Neuronal stem cell (in vitro differentiated cells): Measurements from ENCODE around the gene TFEB.
A peak's percentile ranks its signal among the peaks of the same experiment; 100 is the strongest.

Experiments
- DNase-seq: peaks from one replicate; pipeline ENCODE4 v3.0.0-alpha.2; 2013; ENCODE audit warnings: low spot score
- H2AFZ ChIP-seq: one replicate; pipeline ENCODE4 v1.6.1; 2013; ENCODE audit warnings: mild to moderate bottlenecking, low read length, inconsistent platforms
- H2AK5ac ChIP-seq: 2 replicates; pipeline ENCODE4 v1.6.1; 2013; ENCODE audit warnings: low read depth, mild to moderate bottlenecking, inconsistent platforms, low read length, moderate library complexity, mixed read lengths
- H2BK120ac ChIP-seq: 2 replicates; pipeline ENCODE4 v1.6.1; 2013; ENCODE audit warnings: low read depth, mild to moderate bottlenecking, inconsistent platforms, low read length, moderate library complexity, mixed read lengths
- H2BK12ac ChIP-seq: one replicate; pipeline ENCODE4 v1.6.1; 2013; ENCODE audit warnings: low read length, inconsistent platforms
- H2BK15ac ChIP-seq: 2 replicates; pipeline ENCODE4 v1.6.1; 2013; ENCODE audit warnings: mild to moderate bottlenecking, low read length, inconsistent platforms, mixed read lengths
- H2BK5ac ChIP-seq: one replicate; pipeline ENCODE4 v1.6.1; 2013; ENCODE audit warnings: inconsistent platforms, mild to moderate bottlenecking, low read length, moderate library complexity
- H3K14ac ChIP-seq: one replicate; pipeline ENCODE4 v1.6.1; 2013; ENCODE audit warnings: low read length, inconsistent platforms
- H3K18ac ChIP-seq: 2 replicates; pipeline ENCODE4 v1.6.1; 2013; ENCODE audit warnings: low read length, inconsistent platforms
- H3K23ac ChIP-seq: 2 replicates; pipeline ENCODE4 v1.6.1; 2013; ENCODE audit warnings: low read depth, mild to moderate bottlenecking, mixed read lengths, low read length, inconsistent platforms; ENCODE audit not compliant: poor library complexity
- H3K27ac ChIP-seq: replicated peaks from 3 replicates; pipeline ENCODE4 v1.5.1; 2013; ENCODE audit warnings: low read length, inconsistent platforms
- H3K27me3 ChIP-seq, 3 experiments: 2 replicates each; pipeline ENCODE4 v1.6.1; 2013; ENCODE audit warnings: low read length in 3 of 3, mild to moderate bottlenecking in 2 of 3, inconsistent platforms in 1 of 3, low read depth in 1 of 3, mixed read lengths in 1 of 3, moderate library complexity in 1 of 3; ENCODE audit not compliant: control insufficient read depth in 3 of 3, insufficient read depth in 3 of 3
- H3K36me3 ChIP-seq, 2 donors: replicated peaks in 1 of 2; 2 replicates each; pipeline ENCODE4 v1.6.1; 2013; ENCODE audit warnings: low read length in 2 of 2; ENCODE audit not compliant: control insufficient read depth in 2 of 2, insufficient read depth in 2 of 2
- H3K4ac ChIP-seq: 2 replicates; pipeline ENCODE4 v1.6.1; 2013; ENCODE audit warnings: inconsistent platforms, mild to moderate bottlenecking, low read length, moderate library complexity
- H3K4me1 ChIP-seq, 2 donors: 1 replicate in 1 of 2; 2 replicates in 1 of 2; pipeline ENCODE4 v1.6.1; 2013; ENCODE audit warnings: low read length in 2 of 2, low read depth in 1 of 2; ENCODE audit not compliant: control insufficient read depth in 2 of 2, insufficient read depth in 1 of 2
- H3K4me2 ChIP-seq: one replicate; pipeline ENCODE4 v1.6.1; 2013; ENCODE audit warnings: mild to moderate bottlenecking, low read length, inconsistent platforms; ENCODE audit not compliant: insufficient read depth, poor library complexity, severe bottlenecking
- H3K4me3 ChIP-seq, 2 donors: 2 replicates each; pipeline ENCODE4 v1.5.1; 2013; ENCODE audit warnings: low read length in 2 of 2, mild to moderate bottlenecking in 2 of 2, inconsistent platforms in 1 of 2, moderate library complexity in 1 of 2
- H3K79me1 ChIP-seq: one replicate; pipeline ENCODE4 v1.6.1; 2013; ENCODE audit warnings: low read depth, mild to moderate bottlenecking, inconsistent platforms, low read length, moderate library complexity
- H3K9ac ChIP-seq: one replicate; pipeline ENCODE4 v1.6.1; 2013; ENCODE audit warnings: mild to moderate bottlenecking, low read depth, low read length, inconsistent platforms; ENCODE audit not compliant: poor library complexity
- H3K9me3 ChIP-seq, 2 donors: replicated peaks in 1 of 2; 2 replicates each; pipeline versions ENCODE3 to v1.6.1; 2013; ENCODE audit warnings: low read length in 2 of 2, mild to moderate bottlenecking in 2 of 2, inconsistent platforms in 1 of 2, low read depth in 1 of 2, mixed read lengths in 1 of 2, moderate library complexity in 1 of 2; ENCODE audit not compliant: control insufficient read depth in 2 of 2, insufficient read depth in 1 of 2
- H4K8ac ChIP-seq: one replicate; pipeline ENCODE4 v1.6.1; 2013; ENCODE audit warnings: low read depth, mild to moderate bottlenecking, inconsistent platforms, low read length, moderate library complexity
- H4K91ac ChIP-seq: one replicate; pipeline ENCODE4 v1.6.1; 2013; ENCODE audit warnings: low read length, low read depth, mild to moderate bottlenecking, inconsistent platforms; ENCODE audit not compliant: poor library complexity
- WGBS, 2 donors: extraction: QIAGEN DNeasy Blood & Tissue Kit; methylation state at CpG; one replicate each; pipeline ENCODE4 v1.1.7; 2013; ENCODE audit warnings: missing lambda C conversion rate in 2 of 2, mixed read lengths in 1 of 2; ENCODE audit not compliant: insufficient read length in 2 of 2, insufficient replicate concordance in 1 of 2; ENCODE audit errors: extremely low coverage in 2 of 2; 5-methylcytosine and 5-hydroxymethylcytosine counted together

The TFEB gene

DNA sequence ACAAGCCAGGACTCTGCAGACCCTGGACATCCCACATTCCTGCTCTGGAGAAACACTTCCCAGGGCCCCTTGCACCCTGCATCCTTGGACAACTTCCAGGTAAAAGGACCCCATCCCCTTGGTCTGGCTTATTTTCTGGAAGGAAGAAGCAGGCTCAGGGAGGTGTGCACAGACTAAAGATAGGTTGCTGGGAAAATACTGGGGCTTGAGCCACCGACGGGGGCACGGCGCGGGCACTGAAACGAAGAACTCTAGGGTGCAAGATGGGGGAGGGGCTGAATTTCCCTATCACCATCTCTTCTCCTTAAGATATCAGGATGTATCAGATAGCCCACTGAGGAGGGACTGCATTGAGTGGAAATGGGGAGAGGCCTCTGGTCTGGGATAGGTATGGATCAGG, 43.5 kb upstream of the TFEB start:
- no peaks in the 10 kb centered on the region for H3K27me3 ChIP-seq
- H3K9me3 ChIP-seq = no peaks in the 10 kb centered on the region
- peaks cover 6 to 12% of the 10 kb centered on the region in 2 donors for H3K4me1 ChIP-seq
- H3K79me1 ChIP-seq = no peaks in the 10 kb centered on the region
- H4K91ac ChIP-seq = no peak overlapping the region
- DNase-seq = no peak
- H3K23ac ChIP-seq = peak overlapping the region; percentile 25
- H2BK15ac ChIP-seq = no peak overlapping the region
- no CpG with 5 or more reads among the region's 6 CpGs for WGBS, 2 donors
- no peak overlapping the region for H2BK120ac ChIP-seq
- no peak overlapping the region for H3K27ac ChIP-seq
- H3K4ac ChIP-seq = no peak overlapping the region
- H2AFZ ChIP-seq = peak overlapping the region; percentile 96
- H3K18ac ChIP-seq = no peak overlapping the region
- no peak overlapping the region for H4K8ac ChIP-seq
- peak overlapping the region; percentile 52 for H3K4me2 ChIP-seq
- peak overlapping the region; percentile 58 to 87 for H3K4me3 ChIP-seq
- no peak overlapping the region for H2BK5ac ChIP-seq
- H3K9ac ChIP-seq = no peak overlapping the region
- no peak overlapping the region for H2AK5ac ChIP-seq
- H3K36me3 ChIP-seq = peaks cover 23 to 29% of the 10 kb centered on the region in 2 donors
- H3K14ac ChIP-seq = peak overlapping the region; percentile 60
- no peak overlapping the region for H2BK12ac ChIP-seq

DNA sequence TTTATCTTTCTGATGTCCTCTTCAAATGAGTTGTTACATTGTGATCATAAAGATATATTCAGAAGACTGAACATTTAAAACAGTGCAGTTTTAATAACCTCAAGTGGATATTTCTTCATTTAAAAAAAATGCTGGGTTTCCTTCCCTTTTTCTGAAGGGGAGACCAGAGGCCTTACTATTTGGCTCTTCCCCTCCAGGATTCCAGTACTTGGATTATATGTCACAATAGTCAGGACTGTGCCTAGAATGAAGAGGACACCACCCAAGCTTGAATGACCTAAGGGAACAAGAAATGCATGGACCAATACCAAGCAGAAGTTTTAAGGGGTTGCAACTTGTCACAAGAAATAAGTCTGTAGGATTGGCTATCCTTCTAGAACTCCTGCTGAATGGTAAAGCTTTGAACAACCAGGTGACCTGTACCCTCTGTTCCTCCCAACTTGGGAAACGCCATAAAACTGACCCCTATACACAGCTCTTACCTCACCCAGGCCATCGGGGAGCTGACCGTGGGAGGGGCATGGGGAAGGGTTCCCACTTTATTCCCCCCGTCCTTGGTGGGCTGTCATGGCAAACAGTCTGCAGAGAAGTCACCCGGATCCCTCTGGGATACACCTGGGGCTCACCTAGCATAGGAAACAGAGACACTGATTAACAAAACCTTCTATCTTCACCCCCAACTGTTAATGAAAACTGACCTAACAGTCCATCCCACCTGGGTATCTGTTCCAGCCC, 42.3 kb upstream of the TFEB start:
- Histone ChIP-seq H2AK5ac (no peak overlapping the region), H2BK5ac (no peak overlapping the region), H3K9ac (no peak overlapping the region), H3K4me3 (no peak overlapping the region), H3K4ac (no peak overlapping the region), H3K4me2 (no peak overlapping the region), H3K18ac (no peak overlapping the region), H2BK120ac (no peak overlapping the region), H2AFZ (no peak overlapping the region), H2BK15ac (no peak overlapping the region), H2BK12ac (no peak overlapping the region), H3K27me3 (no peaks in the 10 kb centered on the region), H3K9me3 (no peaks in the 10 kb centered on the region), H3K4me1 (peaks cover 6 to 12% of the 10 kb centered on the region in 2 donors), H3K79me1 (no peaks in the 10 kb centered on the region), H3K27ac (no peak overlapping the region), H4K8ac (no peak overlapping the region), H3K23ac (no peak overlapping the region), H4K91ac (no peak overlapping the region), H3K36me3 (peaks cover 25 to 31% of the 10 kb centered on the region in 2 donors), H3K14ac (no peak overlapping the region)
- no CpG with 5 or more reads among the region's 5 CpGs for WGBS, 2 donors
- no peak for DNase-seq

DNA sequence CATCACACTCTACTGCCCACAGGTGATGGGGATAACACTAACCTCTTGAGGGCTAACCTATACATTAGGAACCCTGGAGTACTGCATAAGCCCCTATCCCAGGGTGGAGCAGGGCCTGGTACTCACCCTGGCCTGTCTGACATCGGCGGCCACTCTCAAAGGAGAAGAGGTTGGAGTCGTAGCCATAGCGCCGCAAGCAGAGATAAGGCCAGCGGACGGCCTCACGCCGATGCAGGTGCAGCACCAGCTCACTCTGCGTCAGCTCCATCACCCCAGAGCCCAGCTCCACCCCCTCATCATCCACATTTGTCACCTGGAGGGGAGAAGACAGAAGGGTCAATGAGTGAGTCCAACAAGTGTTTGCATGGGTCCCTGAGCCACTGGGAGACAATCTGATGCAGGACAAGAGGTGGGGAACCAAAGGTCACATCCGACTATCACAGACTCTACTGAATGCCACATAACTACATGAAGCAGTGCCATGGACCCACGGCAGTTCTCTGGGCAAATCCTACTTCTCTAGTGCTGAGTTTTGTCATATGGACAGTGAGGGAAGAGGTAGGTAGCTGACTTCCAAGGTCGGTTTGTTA, 40.0 kb upstream of the TFEB start:
- no peak overlapping the region for H3K23ac ChIP-seq
- no peak overlapping the region for H2AFZ ChIP-seq
- no peaks in the 10 kb centered on the region for H3K79me1 ChIP-seq
- H4K8ac ChIP-seq = no peak overlapping the region
- no peak overlapping the region for H2BK15ac ChIP-seq
- H3K9ac ChIP-seq = peak overlapping the region; percentile 17
- H3K27me3 ChIP-seq = no peaks in the 10 kb centered on the region
- no peak overlapping the region for H2BK12ac ChIP-seq
- no peak overlapping the region for H3K18ac ChIP-seq
- WGBS, 2 donors = no CpG with 5 or more reads among the region's 13 CpGs
- H4K91ac ChIP-seq = peak overlapping the region; percentile 59
- no peak overlapping the region for H2BK120ac ChIP-seq
- DNase-seq = no peak
- H3K36me3 ChIP-seq = peaks cover 33 to 51% of the 10 kb centered on the region in 2 donors
- H3K9me3 ChIP-seq = no peaks in the 10 kb centered on the region
- peaks cover 3 to 5% of the 10 kb centered on the region in 2 donors for H3K4me1 ChIP-seq
- no peak overlapping the region for H3K14ac ChIP-seq
- H3K4me2 ChIP-seq = no peak overlapping the region
- no peak overlapping the region for H2BK5ac ChIP-seq
- no peak overlapping the region for H3K4ac ChIP-seq
- no peak overlapping the region for H2AK5ac ChIP-seq
- no peak overlapping the region for H3K4me3 ChIP-seq
- H3K27ac ChIP-seq = no peak overlapping the region

DNA sequence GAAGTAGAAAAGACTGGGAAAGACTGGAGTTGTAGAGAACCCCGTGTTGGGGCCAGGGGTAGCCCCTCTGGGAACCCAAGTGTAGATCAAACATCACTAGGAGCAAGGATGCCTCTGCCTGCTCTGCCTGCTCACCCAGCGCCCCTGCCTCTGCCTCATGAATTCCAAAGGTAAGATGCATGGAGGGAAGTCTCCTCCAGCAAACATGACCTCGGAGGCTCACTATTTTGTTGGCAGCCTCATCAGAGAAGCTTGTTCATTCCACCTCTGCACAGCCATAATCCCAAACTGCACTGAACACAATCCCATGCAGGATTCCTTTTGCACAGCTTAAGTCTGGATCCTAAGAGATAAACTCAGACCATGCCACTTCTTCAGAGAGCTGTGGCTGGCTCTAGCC, 39.4 kb upstream of the TFEB start:
- whole genome bisulfite sequencing, 2 donors = no CpG with 5 or more reads among the region's 3 CpGs
- Histone ChIP-seq H2AK5ac (no peak overlapping the region), H2BK120ac (no peak overlapping the region), H3K79me1 (no peaks in the 10 kb centered on the region), H3K4ac (no peak overlapping the region), H3K27ac (no peak overlapping the region), H2AFZ (no peak overlapping the region), H3K36me3 (peaks cover 34 to 51% of the 10 kb centered on the region in 2 donors), H3K9me3 (no peaks in the 10 kb centered on the region), H3K4me2 (no peak overlapping the region), H3K14ac (no peak overlapping the region), H3K23ac (no peak overlapping the region), H3K4me1 (peaks cover 3 to 5% of the 10 kb centered on the region in 2 donors), H3K27me3 (no peaks in the 10 kb centered on the region), H2BK15ac (no peak overlapping the region), H2BK5ac (no peak overlapping the region), H3K4me3 (no peak overlapping the region), H4K8ac (no peak overlapping the region), H4K91ac (no peak overlapping the region), H2BK12ac (no peak overlapping the region), H3K18ac (no peak overlapping the region), H3K9ac (no peak overlapping the region)
- no peak for DNase-seq
